Immature natural killer cell (primary cell): Measurements from ENCODE around the gene SAG. TPM values are rescaled to one million over a fixed set of nuclear protein-coding genes. Genes with fewer than 3 reads are reported as not detected.

Experiments used
- DNase-seq, 3 donors: peaks; one replicate each; pipeline ENCODE4 v3.0.0; 2022; ENCODE audit warnings: mixed read lengths in 1 of 3
- H3K27ac Mint-ChIP-seq, 6 donors: one replicate each; pipeline ENCODE4 v1.8.0; 2020; ENCODE audit warnings: mixed read lengths in 6 of 6, mild to moderate bottlenecking in 5 of 6, inconsistent platforms in 4 of 6, moderate library complexity in 3 of 6
- H3K27me3 Mint-ChIP-seq, 3 donors: one replicate each; pipeline ENCODE4 v1.8.0; 2020 to 2021; ENCODE audit warnings: low read depth in 3 of 3, mild to moderate bottlenecking in 3 of 3, mixed read lengths in 3 of 3, moderate library complexity in 3 of 3, inconsistent platforms in 1 of 3
- H3K36me3 Mint-ChIP-seq, 3 donors: one replicate each; pipeline ENCODE4 v1.8.0; 2020; ENCODE audit warnings: mixed read lengths in 3 of 3, inconsistent platforms in 2 of 3, mild to moderate bottlenecking in 2 of 3
- H3K4me1 Mint-ChIP-seq, 2 donors: one replicate each; pipeline ENCODE4 v1.8.0; 2020; ENCODE audit warnings: inconsistent platforms in 2 of 2, mild to moderate bottlenecking in 2 of 2, mixed read lengths in 2 of 2, moderate library complexity in 1 of 2
- H3K4me3 Mint-ChIP-seq, 5 donors: one replicate each; pipeline ENCODE4 v1.8.0; 2020; ENCODE audit warnings: mild to moderate bottlenecking in 5 of 5, mixed read lengths in 5 of 5, inconsistent platforms in 3 of 5, moderate library complexity in 3 of 5
- H3K9me3 Mint-ChIP-seq, 6 donors: one replicate each; pipeline ENCODE4 v1.8.0; 2020; ENCODE audit warnings: mild to moderate bottlenecking in 6 of 6, mixed read lengths in 6 of 6, inconsistent platforms in 4 of 6, moderate library complexity in 3 of 6
- polyA plus RNA-seq, 3 donors: library from polyadenylated mRNA; unstranded; fragments of 300-500 nt; fragmentation: Illumina TruSeq; gene quantifications; one replicate each; pipeline ENCODE4 v1.2.3, GENCODE V29; 2021

SAG gene
- polyA plus RNA-seq, 3 donors from 2014 or later, result not detected

DNA sequence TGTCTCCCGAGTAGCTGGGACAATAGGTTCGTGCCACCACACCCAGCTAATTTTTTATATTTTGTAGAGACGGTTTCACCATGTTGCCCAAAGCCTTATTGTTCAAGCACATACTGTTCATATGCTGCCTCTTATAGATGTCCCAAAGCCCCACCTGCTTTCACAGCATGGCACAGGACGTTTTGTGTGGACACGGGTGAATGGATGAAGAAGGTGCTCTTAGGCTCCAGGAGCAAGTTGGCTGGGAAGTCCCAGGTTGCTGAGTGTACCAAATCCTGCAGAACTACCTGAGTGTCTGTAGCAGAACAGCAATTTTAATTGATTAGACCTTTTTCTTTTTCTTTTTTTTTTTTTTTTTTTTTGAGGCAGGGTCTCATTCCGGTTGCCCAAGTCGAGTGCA, 10.5 kb upstream of the SAG start:
- DNase-seq, result no peak
- no peak overlapping the region for H3K4me3 Mint-ChIP-seq
- H3K36me3 Mint-ChIP-seq, result peaks cover 19 to 36% (median 33%) of the 10 kb centered on the region in 3 donors
- peaks cover 0 to 4% (median 2%) of the 10 kb centered on the region in 3 donors for H3K27me3 Mint-ChIP-seq
- H3K27ac Mint-ChIP-seq, result peak overlapping the region in 2 of 6 donors; percentile 28 to 64
- H3K4me1 Mint-ChIP-seq, result peaks cover 0 to 3% of the 10 kb centered on the region in 2 donors
- H3K9me3 Mint-ChIP-seq, result no peaks in the 10 kb centered on the region

DNA sequence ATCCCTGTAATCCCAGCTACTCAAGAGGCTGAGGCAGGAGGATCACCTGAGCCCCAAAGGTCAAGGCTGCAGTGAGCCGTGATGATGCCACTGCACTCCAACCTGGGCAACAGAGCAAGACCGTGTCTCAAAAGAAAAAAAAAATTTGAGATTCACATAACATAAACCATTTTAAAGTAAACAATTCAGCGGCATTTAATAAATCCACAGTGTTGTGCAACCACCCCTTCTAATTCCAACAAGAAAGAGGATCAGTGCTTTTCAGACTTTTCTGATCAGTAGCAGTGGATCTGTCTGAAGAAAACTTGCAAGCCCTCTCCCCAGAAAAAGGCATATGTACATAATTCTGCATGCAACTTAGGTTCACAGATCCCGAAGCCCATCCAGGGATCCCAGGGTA, 7.2 kb upstream of the SAG start:
- DNase-seq, result no peak

DNA sequence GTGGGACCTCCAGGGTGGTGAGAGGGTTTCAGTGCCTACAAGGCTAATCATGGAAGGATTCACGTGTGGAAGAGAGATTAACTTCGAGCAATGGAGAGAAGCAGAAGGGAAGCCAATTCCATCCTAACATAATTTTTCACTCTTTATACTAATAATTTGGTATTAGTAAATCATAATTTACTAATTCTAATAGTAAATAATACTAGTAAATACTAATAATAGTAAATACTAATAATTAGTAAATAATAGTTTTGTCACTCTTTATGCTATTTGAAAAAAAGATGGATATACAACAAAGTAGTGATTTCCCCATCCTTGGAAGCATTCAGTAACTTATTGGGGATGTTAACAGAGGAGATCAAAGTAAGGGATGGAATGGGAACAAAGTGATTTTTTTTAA, 6.4 kb upstream of the SAG start:
- Mint-ChIP-seq H3K27me3 (peaks cover 0 to 4% (median 0%) of the 10 kb centered on the region in 3 donors), H3K4me1 (peaks cover 0 to 3% of the 10 kb centered on the region in 2 donors), H3K4me3 (no peak overlapping the region), H3K9me3 (no peaks in the 10 kb centered on the region), H3K36me3 (peaks cover 0 to 2% (median 0%) of the 10 kb centered on the region in 3 donors), H3K27ac (no peak overlapping the region)
- no peak for DNase-seq

More for the DNA sequence above, 7.2 kb upstream of the SAG start:
- Mint-ChIP-seq H3K27ac (peak overlapping the region in 1 of 6 donors; percentile 40), H3K36me3 (peaks cover 3 to 8% (median 4%) of the 10 kb centered on the region in 3 donors), H3K27me3 (peaks cover 0 to 4% (median 0%) of the 10 kb centered on the region in 3 donors), H3K4me1 (peaks cover 0 to 3% of the 10 kb centered on the region in 2 donors), H3K4me3 (no peak overlapping the region), H3K9me3 (no peaks in the 10 kb centered on the region)

DNA sequence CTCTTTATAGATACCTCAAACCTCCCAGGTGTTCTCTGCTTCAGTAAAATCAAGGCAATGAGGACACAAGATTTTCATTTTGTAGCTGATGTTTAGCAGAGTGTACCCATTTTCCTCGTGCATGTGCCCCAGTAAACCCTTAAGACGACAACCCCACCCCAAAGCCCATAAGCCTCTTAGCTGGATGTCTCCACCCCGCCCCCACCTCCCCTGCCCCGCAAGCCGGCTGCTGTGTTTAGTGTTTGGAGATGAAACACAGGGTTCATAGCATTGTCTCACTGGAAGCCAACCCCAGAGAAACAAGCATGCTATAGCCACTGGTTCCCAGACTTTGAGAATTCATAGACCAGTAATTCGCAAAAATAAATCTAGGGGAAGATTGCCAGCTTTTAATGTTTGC, 5.8 kb upstream of the SAG start:
- Mint-ChIP-seq H3K4me3 (no peak overlapping the region), H3K4me1 (peaks cover 0 to 3% of the 10 kb centered on the region in 2 donors), H3K9me3 (no peaks in the 10 kb centered on the region), H3K36me3 (no peaks in the 10 kb centered on the region), H3K27me3 (peaks cover 0 to 2% (median 2%) of the 10 kb centered on the region in 3 donors), H3K27ac (no peak overlapping the region)
- no peak for DNase-seq

DNA sequence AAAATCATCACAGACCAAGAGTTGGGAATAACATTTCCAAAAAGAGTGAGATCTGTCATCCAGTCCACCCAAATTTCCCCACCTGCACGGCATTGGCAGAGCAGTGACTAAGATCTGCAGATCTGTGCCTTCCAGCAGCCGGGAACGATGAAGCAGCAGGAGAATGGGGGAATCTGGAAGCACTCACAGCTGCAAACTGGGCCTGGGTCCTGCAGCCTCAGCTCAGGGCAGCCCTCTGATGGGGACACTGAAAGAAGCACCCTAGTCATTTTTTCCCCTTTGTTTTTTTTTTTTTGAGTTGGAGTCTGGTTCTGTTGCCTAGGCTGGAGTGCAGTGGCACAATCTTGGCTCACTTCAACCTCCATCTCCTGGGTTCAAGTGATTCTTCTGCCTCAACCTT, 4.4 kb upstream of the SAG start:
- Mint-ChIP-seq H3K27ac (no peak overlapping the region), H3K27me3 (peaks cover 0 to 5% (median 2%) of the 10 kb centered on the region in 3 donors), H3K36me3 (no peaks in the 10 kb centered on the region), H3K4me3 (no peak overlapping the region), H3K4me1 (peaks cover 0 to 3% of the 10 kb centered on the region in 2 donors), H3K9me3 (no peaks in the 10 kb centered on the region)
- no peak for DNase-seq

DNA sequence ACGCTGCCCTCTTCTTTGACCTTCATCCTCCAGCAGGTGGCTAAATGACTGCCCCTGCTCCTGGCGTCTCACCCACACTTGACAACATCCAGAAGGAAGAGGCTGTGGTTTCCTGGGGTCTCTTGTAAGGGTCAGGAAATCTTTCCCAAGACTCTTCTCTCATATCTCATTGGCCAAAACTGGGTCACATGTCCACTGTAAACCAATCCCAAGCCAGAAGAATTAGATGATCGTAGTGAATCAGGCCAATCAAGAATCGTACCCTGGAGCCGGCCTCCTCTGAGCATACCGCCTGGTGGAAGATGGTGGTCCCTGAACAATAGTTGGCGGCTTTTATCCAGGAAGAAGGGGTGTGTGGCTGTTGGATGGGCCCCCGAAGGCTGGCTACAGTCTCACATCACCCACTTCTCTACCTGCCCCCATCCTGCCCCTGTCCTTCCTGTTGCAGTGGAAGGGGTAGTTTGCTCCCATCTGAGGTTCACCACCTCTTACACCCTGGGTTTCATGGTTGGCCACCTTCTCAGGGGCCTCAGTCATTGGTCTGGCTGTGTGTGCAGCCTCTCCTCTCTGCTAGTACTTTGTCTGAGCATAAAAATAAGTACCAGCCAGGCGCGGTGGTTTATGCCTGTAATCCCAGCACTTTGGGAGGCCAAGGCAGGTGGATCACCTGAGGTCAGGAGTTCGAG, 3.8 kb downstream of the SAG start:
- H3K4me3 Mint-ChIP-seq, result peak overlapping the region; percentile 34 to 67 (median 58)
- H3K4me1 Mint-ChIP-seq, result peaks cover 31 to 33% of the 10 kb centered on the region in 2 donors
- DNase-seq, result peak; percentile 52 to 66 (median 61)
- no peaks in the 10 kb centered on the region for H3K9me3 Mint-ChIP-seq
- H3K27me3 Mint-ChIP-seq, result peaks cover 3 to 8% (median 5%) of the 10 kb centered on the region in 3 donors
- H3K36me3 Mint-ChIP-seq, result no peaks in the 10 kb centered on the region
- peak overlapping the region; percentile 45 to 71 (median 54) for H3K27ac Mint-ChIP-seq

DNA sequence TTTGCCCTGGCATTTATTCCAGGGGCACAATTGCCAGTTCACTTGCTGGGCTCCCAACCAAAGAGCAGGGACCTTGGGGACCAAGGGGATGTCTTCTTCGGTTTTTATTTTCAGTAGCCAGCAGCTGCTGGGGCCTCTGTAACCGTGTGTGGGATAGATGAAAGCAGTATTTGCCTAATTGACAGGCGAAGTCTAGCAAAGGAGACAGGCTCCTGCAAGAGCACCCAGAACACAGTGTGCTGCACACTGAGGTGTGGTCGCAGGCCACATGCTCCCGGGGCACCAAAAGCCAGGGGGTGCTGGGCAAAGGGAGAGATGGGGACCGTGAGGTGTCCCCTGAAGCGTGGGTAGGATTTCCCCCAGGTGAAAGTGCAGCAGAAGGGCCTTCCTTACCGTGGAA, 5.3 kb downstream of the SAG start:
- peak overlapping the region in 1 of 5 donors; percentile 2 for H3K4me3 Mint-ChIP-seq
- peaks cover 3 to 5% (median 5%) of the 10 kb centered on the region in 3 donors for H3K27me3 Mint-ChIP-seq
- DNase-seq, result no peak
- no peaks in the 10 kb centered on the region for H3K36me3 Mint-ChIP-seq
- peak overlapping the region in 1 of 6 donors; percentile 49 for H3K27ac Mint-ChIP-seq
- peaks cover 31 to 33% of the 10 kb centered on the region in 2 donors for H3K4me1 Mint-ChIP-seq
- H3K9me3 Mint-ChIP-seq, result no peaks in the 10 kb centered on the region

DNA sequence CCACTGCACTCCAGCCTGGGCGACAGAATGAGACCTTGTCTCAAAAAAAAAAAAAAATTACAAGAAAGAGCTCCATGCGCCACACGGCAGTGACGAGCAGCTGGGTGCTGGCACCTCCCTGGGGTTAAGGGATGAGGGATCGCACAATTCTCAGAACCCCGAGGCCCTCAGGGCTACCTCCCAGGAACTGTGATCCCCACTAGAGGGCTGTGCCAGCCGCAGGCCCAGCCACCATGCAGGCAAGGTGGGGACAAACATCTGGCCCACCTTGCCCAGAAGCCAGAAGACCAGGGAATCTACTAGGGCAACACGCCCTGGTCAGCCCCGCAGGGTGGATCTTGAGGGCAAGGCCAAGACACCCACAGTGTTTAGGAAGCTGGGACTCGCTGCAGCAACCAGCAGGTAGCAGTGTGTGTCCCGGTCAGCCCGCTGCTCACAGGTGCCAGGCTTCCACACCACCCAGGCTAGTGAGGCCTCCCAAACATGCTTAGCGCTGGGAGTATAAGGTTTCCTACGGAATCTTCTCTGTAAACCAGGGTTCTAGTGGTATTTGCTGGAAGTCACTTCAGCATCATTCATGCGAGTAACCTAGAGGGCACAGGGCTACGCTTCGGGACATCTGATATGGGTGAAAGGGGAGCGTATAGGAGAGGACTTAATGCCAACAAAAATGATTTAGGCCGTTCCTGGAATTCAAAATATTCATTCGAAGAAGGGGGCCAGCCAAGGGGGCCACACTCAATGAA, 6.7 kb downstream of the SAG start:
- no peak overlapping the region for H3K4me3 Mint-ChIP-seq
- H3K4me1 Mint-ChIP-seq, result peaks cover 27 to 31% of the 10 kb centered on the region in 2 donors
- DNase-seq, result no peak
- no peak overlapping the region for H3K27ac Mint-ChIP-seq
- H3K27me3 Mint-ChIP-seq, result peaks cover 4 to 8% (median 6%) of the 10 kb centered on the region in 3 donors
- no peaks in the 10 kb centered on the region for H3K9me3 Mint-ChIP-seq
- H3K36me3 Mint-ChIP-seq, result no peaks in the 10 kb centered on the region

DNA sequence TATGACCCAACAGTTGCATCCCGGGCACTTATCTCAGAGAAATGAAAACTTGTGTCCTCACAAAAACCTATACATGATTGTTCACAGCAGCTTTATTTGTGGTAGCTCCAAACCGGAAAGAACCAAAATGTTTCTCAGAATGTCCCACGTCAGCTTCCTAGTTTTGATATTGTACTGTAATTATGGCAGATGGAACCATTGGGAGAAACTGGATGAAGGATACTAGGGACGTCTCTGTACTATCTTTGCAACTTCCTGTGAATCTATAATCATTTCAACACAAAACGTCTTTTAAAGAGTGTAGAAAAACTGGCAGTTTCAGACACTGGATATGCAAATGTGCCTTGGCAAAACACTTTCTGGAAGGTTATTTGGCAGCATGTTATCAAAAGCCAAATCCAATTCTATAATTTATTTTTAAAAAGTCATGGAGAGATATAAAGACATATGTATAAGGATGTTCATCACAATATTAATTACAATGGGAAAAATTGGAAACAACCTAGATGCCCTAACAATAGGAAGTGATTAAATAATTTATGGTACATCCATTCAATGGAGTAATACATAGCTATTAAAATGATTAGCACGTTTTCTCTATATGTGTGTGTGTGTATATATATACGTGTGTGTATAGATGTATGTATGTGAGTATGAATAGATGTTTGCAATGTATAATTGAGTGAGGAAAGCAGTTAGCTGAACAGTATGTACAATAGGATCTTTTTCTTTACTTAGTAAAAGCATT, 9.8 kb downstream of the SAG start:
- no peak overlapping the region for H3K27ac Mint-ChIP-seq
- no peak for DNase-seq
- H3K27me3 Mint-ChIP-seq, result peaks cover 3 to 7% (median 4%) of the 10 kb centered on the region in 3 donors
- H3K4me1 Mint-ChIP-seq, result peaks cover 23 to 24% of the 10 kb centered on the region in 2 donors
- no peak overlapping the region for H3K4me3 Mint-ChIP-seq
- no peaks in the 10 kb centered on the region for H3K36me3 Mint-ChIP-seq
- H3K9me3 Mint-ChIP-seq, result no peaks in the 10 kb centered on the region

DNA sequence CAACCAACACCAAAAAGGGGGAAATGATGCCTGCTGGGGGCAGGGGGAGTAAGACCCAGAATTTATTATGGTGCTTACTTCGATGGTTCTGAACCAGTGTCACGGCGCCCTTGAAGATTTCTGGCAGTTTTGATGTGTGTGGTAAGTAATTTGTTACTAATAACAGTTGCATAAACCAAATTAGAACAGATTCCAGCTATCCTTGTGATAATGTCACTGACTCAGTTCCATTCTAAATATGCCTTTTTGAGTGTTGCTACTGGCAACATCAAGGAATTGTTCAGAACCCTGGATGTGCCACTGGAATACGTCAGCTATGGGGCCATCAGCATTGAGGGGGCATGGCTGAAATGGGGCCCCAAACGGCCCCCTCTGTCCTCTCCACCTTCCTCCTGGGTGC, 11.6 kb downstream of the SAG start:
- Mint-ChIP-seq H3K9me3 (no peaks in the 10 kb centered on the region), H3K27me3 (peaks cover 3 to 7% (median 4%) of the 10 kb centered on the region in 3 donors), H3K4me1 (peaks cover 21 to 22% of the 10 kb centered on the region in 2 donors), H3K36me3 (no peaks in the 10 kb centered on the region), H3K27ac (no peak overlapping the region), H3K4me3 (no peak overlapping the region)
- no peak for DNase-seq

DNA sequence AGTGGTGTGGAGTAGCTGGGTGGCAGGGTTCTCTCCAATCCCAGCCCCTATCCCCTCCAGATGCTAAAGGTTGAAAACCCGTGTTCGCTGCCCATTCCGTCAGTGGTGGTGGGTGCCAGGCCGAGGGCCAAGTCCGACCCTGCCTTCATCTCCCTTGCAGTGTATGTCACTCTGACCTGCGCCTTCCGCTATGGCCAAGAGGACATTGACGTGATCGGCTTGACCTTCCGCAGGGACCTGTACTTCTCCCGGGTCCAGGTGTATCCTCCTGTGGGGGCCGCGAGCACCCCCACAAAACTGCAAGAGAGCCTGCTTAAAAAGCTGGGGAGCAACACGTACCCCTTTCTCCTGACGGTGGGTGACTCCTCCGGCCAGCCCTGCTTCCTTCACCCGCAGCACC, 12.9 kb downstream of the SAG start:
- no peak for DNase-seq
- peaks cover 21 to 22% of the 10 kb centered on the region in 2 donors for H3K4me1 Mint-ChIP-seq

DNA sequence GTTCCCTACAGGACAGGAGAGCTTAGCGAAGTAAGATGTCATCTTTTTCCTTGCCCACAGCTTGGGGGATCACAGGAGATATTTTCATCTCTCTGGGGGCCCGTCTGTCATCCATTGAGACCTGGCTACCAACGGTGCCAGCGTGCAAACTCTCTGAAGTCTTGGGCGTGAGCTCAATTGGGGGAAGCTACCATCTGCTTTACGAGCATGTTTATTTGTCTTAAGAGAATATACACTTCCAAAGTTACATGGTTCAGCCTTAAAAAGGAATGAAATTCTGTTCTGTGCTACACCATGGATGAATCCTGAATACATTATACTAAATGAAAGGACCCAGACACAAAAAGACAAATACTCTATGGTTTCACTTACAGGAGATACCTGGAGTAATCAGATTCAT, 13.6 kb downstream of the SAG start:
- no peaks in the 10 kb centered on the region for H3K36me3 Mint-ChIP-seq
- DNase-seq, result no peak
- peak overlapping the region in 3 of 5 donors; percentile 9 to 26 (median 26) for H3K4me3 Mint-ChIP-seq
- H3K27ac Mint-ChIP-seq, result peak overlapping the region in 4 of 6 donors; percentile 24 to 67 (median 43)
- no peaks in the 10 kb centered on the region for H3K9me3 Mint-ChIP-seq
- H3K27me3 Mint-ChIP-seq, result peaks cover 3 to 7% (median 4%) of the 10 kb centered on the region in 3 donors
- H3K4me1 Mint-ChIP-seq, result peaks cover 21 to 22% of the 10 kb centered on the region in 2 donors

More for the DNA sequence above, 12.9 kb downstream of the SAG start:
- no peaks in the 10 kb centered on the region for H3K9me3 Mint-ChIP-seq
- H3K27me3 Mint-ChIP-seq, result peaks cover 3 to 7% (median 4%) of the 10 kb centered on the region in 3 donors
- no peaks in the 10 kb centered on the region for H3K36me3 Mint-ChIP-seq
- no peak overlapping the region for H3K27ac Mint-ChIP-seq
- no peak overlapping the region for H3K4me3 Mint-ChIP-seq

DNA sequence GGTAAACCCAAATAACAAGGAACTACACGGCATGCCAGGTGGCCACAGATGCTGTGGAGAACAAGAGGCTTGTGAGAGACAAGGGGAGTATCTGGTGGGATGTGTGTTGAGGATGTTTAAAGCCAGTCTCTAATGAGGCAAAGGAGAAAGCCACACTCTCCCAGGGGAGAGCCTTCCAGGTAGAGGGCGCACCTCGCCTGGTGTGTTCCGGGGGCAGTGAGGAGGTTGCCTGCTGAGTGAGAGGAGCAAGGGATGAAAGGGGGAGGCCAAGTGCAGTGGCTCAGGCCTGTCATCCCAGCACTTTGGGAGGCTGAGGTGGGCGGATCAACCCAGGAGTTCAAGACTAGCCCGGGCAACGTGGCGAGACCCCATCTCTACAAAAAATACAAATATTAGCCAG, 16.2 kb downstream of the SAG start:
- Mint-ChIP-seq H3K4me1 (peaks cover 21 to 24% of the 10 kb centered on the region in 2 donors), H3K36me3 (no peaks in the 10 kb centered on the region), H3K27ac (peak overlapping the region in 3 of 6 donors; percentile 67 to 81 (median 75)), H3K9me3 (no peaks in the 10 kb centered on the region), H3K4me3 (no peak overlapping the region), H3K27me3 (peaks cover 0 to 4% (median 4%) of the 10 kb centered on the region in 3 donors)
- DNase-seq, result no peak
